ENCODE measurements around the gene MLX.

- TF ChIP-seq YY1 (IDR thresholded peaks at IDR 0.05; ENCODE audit: insufficient read depth, insufficient read length) (no peak), ZNF274 (IDR thresholded peaks at IDR 0.05; ENCODE audit: low read depth, low read length) (no peak), SUZ12 (IDR thresholded peaks at IDR 0.05; ENCODE audit: extremely low read depth, insufficient read depth, insufficient read length) (no peak)
Observed at GRCh38 chr17:42547698-42548069, 19.2 kb upstream of the MLX start.

All from NT2/D1 (cell line).